ENCODE measurements around the gene TMEM181. TPM values are rescaled to one million over a fixed set of nuclear protein-coding genes. Genes with fewer than 3 reads are reported as not detected.

Gene TMEM181, protein sequence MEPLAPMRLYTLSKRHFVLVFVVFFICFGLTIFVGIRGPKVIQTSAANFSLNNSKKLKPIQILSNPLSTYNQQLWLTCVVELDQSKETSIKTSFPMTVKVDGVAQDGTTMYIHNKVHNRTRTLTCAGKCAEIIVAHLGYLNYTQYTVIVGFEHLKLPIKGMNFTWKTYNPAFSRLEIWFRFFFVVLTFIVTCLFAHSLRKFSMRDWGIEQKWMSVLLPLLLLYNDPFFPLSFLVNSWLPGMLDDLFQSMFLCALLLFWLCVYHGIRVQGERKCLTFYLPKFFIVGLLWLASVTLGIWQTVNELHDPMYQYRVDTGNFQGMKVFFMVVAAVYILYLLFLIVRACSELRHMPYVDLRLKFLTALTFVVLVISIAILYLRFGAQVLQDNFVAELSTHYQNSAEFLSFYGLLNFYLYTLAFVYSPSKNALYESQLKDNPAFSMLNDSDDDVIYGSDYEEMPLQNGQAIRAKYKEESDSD
- total RNA-seq = 41.1 and 45.2 TPM in 2 replicates

DNA sequence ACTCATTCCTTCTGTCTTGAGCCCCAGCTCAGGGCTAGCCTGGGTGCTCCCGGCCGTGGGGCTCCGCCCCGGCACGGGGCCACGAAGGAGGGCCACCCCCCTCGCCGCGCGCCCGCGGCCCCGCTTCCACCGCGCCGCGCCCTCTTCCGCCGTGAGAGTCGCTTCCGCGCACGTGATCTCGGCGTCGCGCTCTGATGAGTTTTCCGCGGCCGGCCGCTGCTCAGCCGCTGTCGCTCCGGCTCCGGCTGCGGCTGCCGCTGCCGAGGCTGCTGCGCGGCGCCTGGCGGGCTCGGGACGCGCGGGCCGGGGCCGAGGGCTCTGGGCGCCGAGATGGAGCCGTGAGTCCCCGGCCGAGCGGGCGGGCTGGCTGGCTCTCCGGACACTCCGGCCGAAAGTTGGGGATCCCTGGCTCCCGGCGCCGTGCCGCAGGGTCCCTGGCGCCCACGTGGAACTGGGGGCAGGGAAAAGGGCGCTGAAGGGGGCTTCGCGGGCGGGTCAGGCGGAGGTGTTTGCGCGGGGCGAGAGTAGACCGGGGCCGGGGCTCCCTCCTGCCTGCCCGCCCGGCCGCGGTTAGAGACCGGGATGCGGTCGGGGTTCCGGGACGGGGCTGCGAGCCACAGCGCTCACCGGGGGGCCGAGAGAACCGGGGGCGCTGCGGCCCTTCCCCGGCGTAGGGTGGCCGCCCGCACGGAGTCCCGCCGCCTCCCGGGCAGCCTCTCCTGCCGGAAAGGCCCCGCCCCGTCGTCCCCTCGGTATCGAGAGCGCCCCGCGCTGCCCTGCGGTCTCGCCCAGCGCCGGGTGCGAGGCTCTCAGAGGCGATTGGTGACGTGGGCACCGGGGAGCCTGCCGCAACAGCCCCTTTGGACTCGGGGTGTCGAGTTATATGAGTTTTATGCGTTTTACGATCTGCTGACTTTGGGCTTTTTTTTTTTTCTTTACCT is at the start of gene TMEM181:
Gene TMEM181 (plus strand): TSS at position 197 of the 941 bp plus-strand sequence. CDS start 134 bp downstream, at position 331.

DNA sequence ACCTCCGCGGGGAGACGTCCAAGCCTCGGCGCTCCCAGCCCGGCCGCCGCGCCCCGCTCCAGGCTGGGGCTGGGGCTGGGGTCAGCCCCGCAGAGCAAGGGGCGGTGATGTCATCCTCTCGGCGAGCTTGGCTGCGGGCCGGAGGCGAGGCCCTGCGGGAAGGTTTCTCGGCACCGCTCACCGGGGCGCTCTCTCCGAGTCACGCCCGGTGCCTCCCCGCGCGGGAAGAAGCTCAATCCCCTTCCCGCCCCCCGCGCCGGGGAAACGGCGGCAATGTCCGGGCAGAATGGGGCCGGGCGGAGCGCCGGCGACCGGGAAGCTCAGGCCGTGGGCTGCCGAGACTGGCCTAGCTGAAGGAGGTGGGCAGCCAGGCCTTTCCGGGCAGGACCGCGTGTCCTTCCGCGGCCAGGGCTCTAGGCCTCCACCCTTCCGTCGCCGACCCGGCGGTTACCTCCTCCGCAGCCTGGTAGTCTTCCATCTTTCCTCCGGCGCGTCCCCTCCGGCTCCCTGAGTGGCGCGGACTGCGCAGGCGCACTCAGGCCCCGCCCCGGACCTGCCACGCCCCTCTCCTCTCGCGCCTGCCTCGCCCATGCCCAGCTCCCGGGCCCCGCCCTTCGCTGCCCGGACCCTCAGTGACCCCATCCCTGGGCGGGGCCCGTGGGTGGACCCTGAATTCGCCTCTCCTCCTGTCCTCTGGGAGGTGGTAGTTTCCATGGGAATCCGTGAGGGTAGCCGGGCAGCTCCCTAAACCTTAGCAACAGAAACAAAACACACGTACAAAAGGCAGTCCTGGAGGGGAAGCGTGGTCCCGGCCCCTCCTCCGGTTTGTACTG is 84.6 kb downstream of the TMEM181 start, which contains the start of gene DYNLT1:
Gene DYNLT1 (minus strand): TSS at position 513 of the 833 bp plus-strand sequence. CDS start 35 bp downstream, at position 478.

DNA sequence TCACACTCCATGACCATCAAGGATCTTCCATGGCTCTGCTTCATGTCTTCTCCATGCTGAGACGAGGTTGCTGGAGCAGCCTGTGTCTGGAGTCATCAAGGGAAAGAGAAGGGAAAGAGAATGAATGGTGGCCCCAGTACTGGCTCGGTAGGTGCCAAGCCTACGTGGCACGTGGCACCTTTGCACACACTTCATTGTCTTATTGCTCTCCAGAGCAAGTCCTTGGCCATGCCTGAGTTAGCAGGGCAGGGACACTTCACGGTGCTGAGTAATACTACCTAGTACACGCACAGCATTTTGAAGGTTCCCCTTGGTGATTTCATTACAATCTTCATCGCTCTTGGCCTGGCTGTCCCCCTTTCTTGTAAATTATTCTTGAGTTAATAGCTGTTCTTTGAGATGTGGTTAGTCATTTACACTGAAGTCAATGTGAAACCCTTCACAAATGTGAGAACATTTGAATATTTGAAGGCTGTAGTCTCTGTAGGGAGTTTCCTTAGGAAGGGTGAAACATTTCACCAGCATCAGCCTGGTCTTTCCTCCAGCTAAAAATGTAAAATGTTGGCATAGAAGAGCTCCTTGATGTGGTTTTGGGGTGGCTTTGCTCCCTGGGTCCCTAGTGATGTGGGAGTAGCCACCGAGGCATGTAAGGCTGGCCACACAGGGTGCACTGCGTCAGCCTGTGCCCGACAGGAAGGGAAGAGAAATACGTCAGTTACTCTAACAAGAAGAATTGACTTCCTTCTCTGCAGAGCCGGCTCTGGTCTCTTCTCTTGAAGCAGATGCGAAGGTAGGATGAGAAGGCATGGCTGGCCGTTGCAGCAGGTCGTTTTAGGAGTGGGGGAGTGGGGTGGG is 89.6 kb downstream of the TMEM181 start, which contains the start of gene SYTL3:
Gene SYTL3 (plus strand): TSS at position 766 of the 855 bp plus-strand sequence. CDS start 13,215 bp downstream, outside the sequence.

Other genes starting within 250 kb of the TMEM181 start
- gene TULP4, start 247.6 kb upstream of the TMEM181 start, total RNA-seq = 65.7 and 75.9 TPM in 2 replicates
- gene DYNLT1, start 84.7 kb downstream of the TMEM181 start, total RNA-seq = 57.6 and 81.2 TPM in 2 replicates
- gene SYTL3, start 90.0 kb downstream of the TMEM181 start, total RNA-seq = 1.7 and 2.8 TPM in 2 replicates